H9 (cell line): ENCODE measurements around the gene RNF167. TPM values are rescaled to one million over a fixed set of nuclear protein-coding genes. Genes with fewer than 3 reads are reported as not detected.

ENCODE experiments used
- DNase-seq: peaks from one replicate; pipeline ENCODE4 v3.0.0-alpha.2; 2017
- H2AFZ ChIP-seq: one replicate; pipeline ENCODE4 v1.6.1; 2013; ENCODE audit warnings: mild to moderate bottlenecking, low read length, control low read depth, moderate library complexity
- H2AK5ac ChIP-seq: 2 replicates; pipeline ENCODE4 v1.6.1; 2013; ENCODE audit warnings: low read length, control low read depth, mixed read lengths; ENCODE audit not compliant: insufficient read length
- H2BK120ac ChIP-seq: one replicate; pipeline ENCODE4 v1.6.1; 2013; ENCODE audit warnings: low read depth, mild to moderate bottlenecking, low read length, control low read depth, inconsistent platforms; ENCODE audit not compliant: poor library complexity, severe bottlenecking
- H2BK12ac ChIP-seq: 2 replicates; pipeline ENCODE4 v1.6.1; 2013; ENCODE audit warnings: low read length, control low read depth, mixed read lengths, low read depth; ENCODE audit not compliant: insufficient read length
- H2BK15ac ChIP-seq: 2 replicates; pipeline ENCODE4 v1.6.1; 2013; ENCODE audit warnings: low read depth, low read length, control low read depth
- H2BK20ac ChIP-seq: one replicate; pipeline ENCODE4 v1.6.1; 2013; ENCODE audit warnings: low read depth, mild to moderate bottlenecking, low read length, control low read depth, inconsistent platforms; ENCODE audit not compliant: poor library complexity, severe bottlenecking
- H2BK5ac ChIP-seq: 2 replicates; pipeline ENCODE4 v1.6.1; 2013; ENCODE audit warnings: low read length, control low read depth, mixed read lengths; ENCODE audit not compliant: insufficient read length
- H3K14ac ChIP-seq: 2 replicates; pipeline ENCODE4 v1.6.1; 2013; ENCODE audit warnings: low read length, control low read depth; ENCODE audit not compliant: insufficient read depth
- H3K18ac ChIP-seq: 2 replicates; pipeline ENCODE4 v1.6.1; 2013; ENCODE audit warnings: low read depth, mild to moderate bottlenecking, mixed read lengths, low read length, control low read depth; ENCODE audit not compliant: insufficient read length
- H3K23ac ChIP-seq: 2 replicates; pipeline ENCODE4 v1.6.1; 2013; ENCODE audit warnings: low read length, control low read depth, mixed read lengths, low read depth; ENCODE audit not compliant: insufficient read length
- H3K23me2 ChIP-seq: 2 replicates; pipeline ENCODE4 v1.6.1; 2013; ENCODE audit warnings: low read depth, mild to moderate bottlenecking, mixed read lengths, low read length, control low read depth; ENCODE audit not compliant: insufficient read length, poor library complexity, severe bottlenecking
- H3K27ac ChIP-seq: 2 replicates; pipeline ENCODE4 v1.5.1; 2013; ENCODE audit warnings: low read length, control low read depth, mixed read lengths, low read depth; ENCODE audit not compliant: insufficient read length
- H3K27me3 ChIP-seq: 2 replicates; pipeline ENCODE4 v1.6.1; 2013; ENCODE audit warnings: low read length, control low read depth, inconsistent platforms; ENCODE audit not compliant: insufficient read depth
- H3K4ac ChIP-seq: 2 replicates; pipeline ENCODE4 v1.6.1; 2013; ENCODE audit warnings: low read depth, mild to moderate bottlenecking, control low read depth, inconsistent platforms, low read length, moderate library complexity
- H3K4me1 ChIP-seq: 2 replicates; pipeline ENCODE4 v1.6.1; 2013; ENCODE audit warnings: low read length, control low read depth, inconsistent platforms; ENCODE audit not compliant: insufficient read depth
- H3K4me2 ChIP-seq: 2 replicates; pipeline ENCODE4 v1.6.1; 2013; ENCODE audit warnings: low read length, control low read depth, mixed read lengths; ENCODE audit not compliant: insufficient read length, insufficient read depth
- H3K56ac ChIP-seq: 2 replicates; pipeline ENCODE4 v1.6.1; 2013; ENCODE audit warnings: low read depth, mild to moderate bottlenecking, mixed read lengths, low read length, control low read depth; ENCODE audit not compliant: insufficient read length
- H3K79me1 ChIP-seq: 2 replicates; pipeline ENCODE4 v1.6.1; 2013; ENCODE audit warnings: low read depth, mild to moderate bottlenecking, moderate library complexity, low read length, control low read depth, inconsistent platforms; ENCODE audit not compliant: insufficient read depth, poor library complexity, severe bottlenecking
- H3K79me2 ChIP-seq: 2 replicates; pipeline ENCODE4 v1.6.1; 2013; ENCODE audit warnings: low read length, control low read depth, inconsistent platforms; ENCODE audit not compliant: insufficient read depth
- H3K9ac ChIP-seq: 2 replicates; pipeline ENCODE4 v1.6.1; 2013; ENCODE audit warnings: low read length, control low read depth, mixed read lengths; ENCODE audit not compliant: insufficient read length; ENCODE audit errors: extremely low read depth
- H3K9me3 ChIP-seq: one replicate; pipeline ENCODE4 v1.6.1; 2013; ENCODE audit warnings: low read depth, low read length, inconsistent platforms; ENCODE audit not compliant: control insufficient read depth
- H3T11ph ChIP-seq: one replicate; pipeline ENCODE4 v1.6.1; 2013; ENCODE audit warnings: mild to moderate bottlenecking, low read length, control low read depth, inconsistent platforms
- H4K20me1 ChIP-seq: one replicate; pipeline ENCODE4 v1.6.1; 2013; ENCODE audit not compliant: control insufficient read depth, insufficient read length, insufficient read depth
- H4K5ac ChIP-seq: 2 replicates; pipeline ENCODE4 v1.6.1; 2013; ENCODE audit warnings: low read depth, mild to moderate bottlenecking, mixed read lengths, low read length, control low read depth; ENCODE audit not compliant: insufficient read length
- H4K8ac ChIP-seq: replicated peaks from 2 replicates; pipeline ENCODE4 v1.6.1; 2013; ENCODE audit warnings: low read length, control low read depth, mixed read lengths, low read depth; ENCODE audit not compliant: insufficient read length
- H4K91ac ChIP-seq: 2 replicates; pipeline ENCODE4 v1.6.1; 2013; ENCODE audit warnings: low read depth, mild to moderate bottlenecking, moderate library complexity, mixed read lengths, low read length, control low read depth; ENCODE audit not compliant: insufficient read length
- H3K27ac Mint-ChIP-seq, 3 experiments: 2 replicates in 2 of 3; 3 replicates in 1 of 3; pipeline ENCODE4 v1.8.0; 2020 to 2021; ENCODE audit warnings: mixed read lengths in 3 of 3, mild to moderate bottlenecking in 1 of 3, moderate library complexity in 1 of 3
- H3K27me3 Mint-ChIP-seq: 2 replicates; pipeline ENCODE4 v1.8.0; 2021; ENCODE audit warnings: low read depth, mild to moderate bottlenecking, moderate library complexity, mixed read lengths
- H3K36me3 Mint-ChIP-seq, 3 experiments: 2 replicates in 2 of 3; 3 replicates in 1 of 3; pipeline ENCODE4 v1.8.0; 2020 to 2021; ENCODE audit warnings: low read depth in 3 of 3, mixed read lengths in 3 of 3; ENCODE audit not compliant: insufficient read depth in 1 of 3
- H3K4me1 Mint-ChIP-seq, 2 experiments: 2 replicates each; pipeline ENCODE4 v1.8.0; 2020; ENCODE audit warnings: mixed read lengths in 2 of 2
- H3K4me3 Mint-ChIP-seq, 2 experiments: 2 replicates in 1 of 2; 3 replicates in 1 of 2; pipeline ENCODE4 v1.8.0; 2020 to 2021; ENCODE audit warnings: mild to moderate bottlenecking in 2 of 2, mixed read lengths in 2 of 2, moderate library complexity in 1 of 2
- H3K9me3 Mint-ChIP-seq, 2 experiments: 2 replicates in 1 of 2; 3 replicates in 1 of 2; pipeline ENCODE4 v1.8.0; 2020; ENCODE audit warnings: mild to moderate bottlenecking in 2 of 2, mixed read lengths in 2 of 2, moderate library complexity in 1 of 2
- WGBS: extraction: QIAGEN DNeasy Blood & Tissue Kit; methylation state at CpG from one replicate; pipeline ENCODE4 v1.1.7; 2013; ENCODE audit warnings: missing lambda C conversion rate, low lambda C conversion rate, mixed read lengths; ENCODE audit not compliant: insufficient read length; ENCODE audit errors: extremely low coverage; 5-methylcytosine and 5-hydroxymethylcytosine counted together
- total RNA-seq: library from RNA; stranded (reverse); gene quantifications from 2 replicates; pipeline ENCODE4 v1.2.1, GENCODE V29; 2021
- TF ChIP-seq, protein P1 (sequence below): fragments of 200-600 bp; sonication (generic); conservative IDR thresholded peaks from 3 replicates; pipeline ENCODE4 v1.8.0; 2021; ENCODE audit warnings: antibody characterized with exemption, mild to moderate bottlenecking

RNF167 gene
- total RNA-seq, 1 experiment from 2014 or later, result 134 TPM

DNA sequence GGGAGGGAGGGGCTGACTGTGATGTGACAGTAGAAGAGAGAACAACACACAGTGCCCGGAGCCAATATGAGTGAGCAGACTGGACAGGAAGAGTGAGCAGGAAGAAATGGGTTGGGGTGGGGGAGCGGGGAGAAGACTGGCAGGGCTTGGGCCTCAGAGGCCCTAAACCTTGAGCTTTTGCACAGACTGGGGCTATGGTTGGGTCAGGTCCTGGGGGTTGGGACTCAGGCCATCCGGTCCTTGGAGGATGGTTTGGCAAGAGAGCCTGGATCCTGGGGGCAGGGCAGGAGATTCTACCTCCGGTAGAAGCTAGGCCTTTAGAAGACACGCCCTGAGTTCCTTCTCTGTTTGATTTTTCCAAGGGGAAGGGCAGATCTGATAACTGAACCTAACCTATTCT, 46.3 kb downstream of the RNF167 start:
- no peaks in the 10 kb centered on the region for H3K79me2 ChIP-seq
- no peak for DNase-seq
- H3K23me2 ChIP-seq, result peaks cover 14% of the 10 kb centered on the region
- H2AK5ac ChIP-seq, result no peak overlapping the region
- H3K27me3 ChIP-seq, result peaks cover 1% of the 10 kb centered on the region; the same call in 1 of the 2 replicates
- H3K4me3 Mint-ChIP-seq, result peak overlapping the region; percentile 79 to 87
- TF ChIP-seq, protein P1, sequence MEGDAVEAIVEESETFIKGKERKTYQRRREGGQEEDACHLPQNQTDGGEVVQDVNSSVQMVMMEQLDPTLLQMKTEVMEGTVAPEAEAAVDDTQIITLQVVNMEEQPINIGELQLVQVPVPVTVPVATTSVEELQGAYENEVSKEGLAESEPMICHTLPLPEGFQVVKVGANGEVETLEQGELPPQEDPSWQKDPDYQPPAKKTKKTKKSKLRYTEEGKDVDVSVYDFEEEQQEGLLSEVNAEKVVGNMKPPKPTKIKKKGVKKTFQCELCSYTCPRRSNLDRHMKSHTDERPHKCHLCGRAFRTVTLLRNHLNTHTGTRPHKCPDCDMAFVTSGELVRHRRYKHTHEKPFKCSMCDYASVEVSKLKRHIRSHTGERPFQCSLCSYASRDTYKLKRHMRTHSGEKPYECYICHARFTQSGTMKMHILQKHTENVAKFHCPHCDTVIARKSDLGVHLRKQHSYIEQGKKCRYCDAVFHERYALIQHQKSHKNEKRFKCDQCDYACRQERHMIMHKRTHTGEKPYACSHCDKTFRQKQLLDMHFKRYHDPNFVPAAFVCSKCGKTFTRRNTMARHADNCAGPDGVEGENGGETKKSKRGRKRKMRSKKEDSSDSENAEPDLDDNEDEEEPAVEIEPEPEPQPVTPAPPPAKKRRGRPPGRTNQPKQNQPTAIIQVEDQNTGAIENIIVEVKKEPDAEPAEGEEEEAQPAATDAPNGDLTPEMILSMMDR, result no peak
- no peaks in the 10 kb centered on the region for H4K20me1 ChIP-seq
- H3K36me3 Mint-ChIP-seq, result peaks cover 0 to 9% (median 4%) of the 10 kb centered on the region in 3 experiments; a peak in 4 of 7 replicates
- H3K4me1 Mint-ChIP-seq, result peaks cover 20 to 22% of the 10 kb centered on the region in 2 experiments
- H3K9ac ChIP-seq, result no peak overlapping the region
- no peak overlapping the region for H3K27ac ChIP-seq
- no peak overlapping the region for H2AFZ ChIP-seq
- H3K23ac ChIP-seq, result no peak overlapping the region
- no peak overlapping the region for H2BK12ac ChIP-seq
- no peak overlapping the region for H2BK120ac ChIP-seq
- H2BK5ac ChIP-seq, result no peak overlapping the region
- H3K9me3 Mint-ChIP-seq, result no peaks in the 10 kb centered on the region
- no peak overlapping the region for H4K91ac ChIP-seq
- peak overlapping the region; percentile 76 for H3K4me2 ChIP-seq
- no peak overlapping the region for H4K8ac ChIP-seq
- WGBS, result no CpG with 5 or more reads among the region's 5 CpGs
- no peak overlapping the region for H3K14ac ChIP-seq
- peaks cover 64% of the 10 kb centered on the region for H3K27me3 Mint-ChIP-seq
- no peak overlapping the region for H3K4ac ChIP-seq
- H3T11ph ChIP-seq, result no peak overlapping the region
- H3K79me1 ChIP-seq, result no peaks in the 10 kb centered on the region
- H3K9me3 ChIP-seq, result no peaks in the 10 kb centered on the region
- H3K27ac Mint-ChIP-seq, result no peak overlapping the region
- no peak overlapping the region for H3K56ac ChIP-seq
- no peak overlapping the region for H2BK20ac ChIP-seq
- no peak overlapping the region for H3K18ac ChIP-seq
- no peaks in the 10 kb centered on the region for H3K4me1 ChIP-seq
- no peak overlapping the region for H4K5ac ChIP-seq
- no peak overlapping the region for H2BK15ac ChIP-seq
